PC-3 (cell line): ENCODE results near the gene RNU5D-1. TPM values are rescaled to one million over a fixed set of nuclear protein-coding genes. Genes with fewer than 3 reads are reported as not detected.
A peak's percentile ranks its signal among the peaks of the same experiment; 100 is the strongest.

Source experiments
- ATAC-seq: fragments of 200-7000 bp; cut with Tn5 transposase; 2 replicates; pipeline ENCODE4 v1.9.1; 2020; ENCODE audit warnings: mild to moderate bottlenecking, moderate library complexity
- BruUV-seq: library from RNA; stranded (reverse); fragments of 400-500 nt; replicated peaks from 2 replicates; lab custom pipeline; 2021; lab: Mats Ljungman, UMichigan
- CTCF ChIA-PET: fragments of 300-600 bp; sonication (Branson Sonifier 250); formaldehyde crosslinking; loops from one replicate; lab custom pipeline; 2022; ENCODE audit warnings: antibody characterized with exemption; lab: Charles Lee
- POLR2A ChIA-PET: fragments of 300-600 bp; sonication (Branson Sonifier 250); formaldehyde crosslinking; loops from one replicate; lab custom pipeline; 2022; ENCODE audit warnings: antibody characterized with exemption; ENCODE audit not compliant: unreplicated experiment; lab: Charles Lee
- DNase-seq: peaks from one replicate; pipeline ENCODE4 v3.0.0-alpha.2; 2015
- H2AFZ ChIP-seq: fragments of 300-600 bp; sonication (generic); 2 replicates; pipeline ENCODE4 v1.6.0; 2016; ENCODE audit warnings: antibody characterized with exemption, low read length
- H3F3A ChIP-seq: fragments of 300-600 bp; sonication (generic); one replicate; pipeline ENCODE4 v1.6.0; 2017; ENCODE audit warnings: antibody characterized with exemption, low read length, control low read depth, mild to moderate bottlenecking; ENCODE audit not compliant: unreplicated experiment
- H3K27ac ChIP-seq: fragments of 300-600 bp; sonication (generic); 2 replicates; pipeline ENCODE4 v1.5.1; 2016; ENCODE audit warnings: mild to moderate bottlenecking, low read length
- H3K27me3 ChIP-seq: fragments of 300-600 bp; sonication (generic); 2 replicates; pipeline ENCODE4 v1.6.1; 2016; ENCODE audit warnings: low read length, mixed read lengths
- H3K36me3 ChIP-seq: fragments of 300-600 bp; sonication (generic); 2 replicates; pipeline ENCODE4 v1.6.1; 2016; ENCODE audit warnings: low read depth, mixed run types, low read length, mixed read lengths
- H3K4me1 ChIP-seq: fragments of 300-600 bp; sonication (generic); 2 replicates; pipeline ENCODE4 v1.5.1; 2016; ENCODE audit warnings: low read length; ENCODE audit not compliant: insufficient read depth
- H3K4me2 ChIP-seq: fragments of 300-600 bp; sonication (generic); 2 replicates; pipeline ENCODE4 v1.6.0; 2016; ENCODE audit warnings: low read length
- H3K4me3 ChIP-seq: fragments of 300-600 bp; sonication (generic); 2 replicates; pipeline ENCODE4 v1.5.1; 2016; ENCODE audit warnings: mild to moderate bottlenecking, low read length, mixed read lengths
- H3K79me2 ChIP-seq: fragments of 300-600 bp; sonication (generic); 2 replicates; pipeline ENCODE4 v1.6.1; 2017; ENCODE audit warnings: low read length, mixed read lengths
- H3K9ac ChIP-seq: fragments of 300-600 bp; sonication (generic); 2 replicates; pipeline ENCODE4 v1.6.0; 2016; ENCODE audit warnings: mild to moderate bottlenecking, low read length
- H3K9me2 ChIP-seq: fragments of 300-600 bp; sonication (generic); replicated peaks from 2 replicates; pipeline ENCODE4 v1.6.1; 2016; ENCODE audit warnings: mixed run types, low read length, mixed read lengths
- H3K9me3 ChIP-seq: fragments of 300-600 bp; sonication (generic); 2 replicates; pipeline ENCODE4 v1.6.1; 2016; ENCODE audit warnings: low read length, mixed read lengths
- H4K20me1 ChIP-seq: fragments of 300-600 bp; sonication (generic); 2 replicates; pipeline ENCODE4 v1.6.1; 2016; ENCODE audit warnings: low read length, mixed read lengths
- EZH2 ChIP-seq: fragments of 300-600 bp; sonication (generic); IDR thresholded peaks from one replicate; pipeline ENCODE4 v1.6.1; 2017; ENCODE audit warnings: antibody characterized with exemption, mild to moderate bottlenecking, low read length; ENCODE audit not compliant: unreplicated experiment
- EZH2phosphoT487 ChIP-seq: fragments of 300-600 bp; sonication (generic); IDR thresholded peaks from 2 replicates; pipeline ENCODE4 v1.6.1; 2018; ENCODE audit warnings: mild to moderate bottlenecking, antibody characterized with exemption, low read length, borderline replicate concordance
- intact Hi-C: fragments of 100-400 bp; cut with micrococcal nuclease; formaldehyde crosslinking; loops from 2 replicates; pipeline ENCODE4 v1.9.0; 2023
- total RNA-seq: library from RNA; depleted of rRNA; stranded (reverse); fragments of >200 nt; gene quantifications from 2 replicates; pipeline ENCODE4 v1.2.3, GENCODE V29; 2014
- TF ChIP-seq, protein P1 (sequence below): fragments of 300-600 bp; sonication (generic); conservative IDR thresholded peaks from 2 replicates; pipeline ENCODE4 v1.5.1; 2017; ENCODE audit warnings: antibody characterized with exemption, low read depth, mild to moderate bottlenecking, low read length

RNU5D-1 gene
- total RNA-seq, 1 experiment from 2014 or later, result not detected

GRCh38 chr1:44777547-44777946 is 46.6 kb upstream of the RNU5D-1 start:
- H3F3A ChIP-seq, result peaks cover 11% of the 10 kb centered on the region
- H3K27me3 ChIP-seq, result no peaks in the 10 kb centered on the region
- H3K4me1 ChIP-seq, result peaks cover 15% of the 10 kb centered on the region
- no TSS peak for BruUV-seq
- DNase-seq (no peak), ATAC-seq (no peak)
- H3K9ac ChIP-seq, result peak overlapping the region; percentile 98; the same call in 1 of the 2 replicates
- H2AFZ ChIP-seq, result no peak overlapping the region
- H3K27ac ChIP-seq, result no peak overlapping the region
- no peaks in the 10 kb centered on the region for H3K9me3 ChIP-seq
- intact Hi-C loops, result no loop called here
- ChIA-PET POLR2A (interaction anchor here (0.5 kb wide), 2 partner anchors 23 to 52 kb away, joined by 3 to 4 read pairs; partner anchors contain the start of gene PLK3), CTCF (no interaction called here)
- TF ChIP-seq EZH2phosphoT487 (no peak), EZH2 (no peak)
- TF ChIP-seq, protein P1, sequence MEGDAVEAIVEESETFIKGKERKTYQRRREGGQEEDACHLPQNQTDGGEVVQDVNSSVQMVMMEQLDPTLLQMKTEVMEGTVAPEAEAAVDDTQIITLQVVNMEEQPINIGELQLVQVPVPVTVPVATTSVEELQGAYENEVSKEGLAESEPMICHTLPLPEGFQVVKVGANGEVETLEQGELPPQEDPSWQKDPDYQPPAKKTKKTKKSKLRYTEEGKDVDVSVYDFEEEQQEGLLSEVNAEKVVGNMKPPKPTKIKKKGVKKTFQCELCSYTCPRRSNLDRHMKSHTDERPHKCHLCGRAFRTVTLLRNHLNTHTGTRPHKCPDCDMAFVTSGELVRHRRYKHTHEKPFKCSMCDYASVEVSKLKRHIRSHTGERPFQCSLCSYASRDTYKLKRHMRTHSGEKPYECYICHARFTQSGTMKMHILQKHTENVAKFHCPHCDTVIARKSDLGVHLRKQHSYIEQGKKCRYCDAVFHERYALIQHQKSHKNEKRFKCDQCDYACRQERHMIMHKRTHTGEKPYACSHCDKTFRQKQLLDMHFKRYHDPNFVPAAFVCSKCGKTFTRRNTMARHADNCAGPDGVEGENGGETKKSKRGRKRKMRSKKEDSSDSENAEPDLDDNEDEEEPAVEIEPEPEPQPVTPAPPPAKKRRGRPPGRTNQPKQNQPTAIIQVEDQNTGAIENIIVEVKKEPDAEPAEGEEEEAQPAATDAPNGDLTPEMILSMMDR, result no peak
- H4K20me1 ChIP-seq, result peaks cover 40% of the 10 kb centered on the region
- peak overlapping the region; percentile 91 for H3K4me2 ChIP-seq
- peaks cover 55% of the 10 kb centered on the region for H3K36me3 ChIP-seq
- no peaks in the 10 kb centered on the region for H3K9me2 ChIP-seq
- H3K79me2 ChIP-seq, result peaks cover 46% of the 10 kb centered on the region
- H3K4me3 ChIP-seq, result peak overlapping the region; percentile 89

DNA sequence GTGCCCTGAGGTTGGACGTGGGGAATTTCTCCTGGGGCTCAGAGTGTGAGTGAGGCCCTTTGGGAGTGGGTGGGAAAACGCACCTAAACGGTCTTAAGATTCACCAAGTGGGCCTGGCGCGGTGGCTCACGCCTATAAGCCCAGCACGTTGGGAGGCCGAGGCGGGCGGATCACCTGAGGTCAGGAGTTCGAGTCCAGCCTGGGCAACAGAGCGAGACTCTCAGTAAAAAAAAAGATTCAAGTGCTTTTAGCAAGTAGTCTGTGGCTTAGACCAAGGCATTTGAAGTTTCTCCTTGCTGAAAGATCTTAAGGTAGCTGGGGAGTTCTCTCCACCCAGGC is 45.7 kb upstream of the RNU5D-1 start:
- H4K20me1 ChIP-seq, result peaks cover 40% of the 10 kb centered on the region
- intact Hi-C loops, result no loop called here

More for the DNA sequence above, 45.7 kb upstream of the RNU5D-1 start:
- DNase-seq, result no peak
- Histone ChIP-seq H3K4me2 (peak overlapping the region; percentile 91), H3K9me3 (no peaks in the 10 kb centered on the region), H3K4me1 (peaks cover 15% of the 10 kb centered on the region), H3K4me3 (peak overlapping the region; percentile 89), H3K27ac (peak overlapping the region; percentile 63), H3K36me3 (peaks cover 55% of the 10 kb centered on the region), H3K9ac (peak overlapping the region; percentile 98), H3K79me2 (peaks cover 46% of the 10 kb centered on the region), H3F3A (peaks cover 10% of the 10 kb centered on the region), H2AFZ (no peak overlapping the region), H3K9me2 (no peaks in the 10 kb centered on the region), H3K27me3 (no peaks in the 10 kb centered on the region)
- ATAC-seq, result no peak
- ChIA-PET POLR2A (interaction anchor here (0.5 kb wide), 1 partner anchor 47 kb away, joined by 3 read pairs; no protein-coding TSS in a partner anchor), CTCF (no interaction called here)
- TF ChIP-seq EZH2 (no peak), EZH2phosphoT487 (no peak)
- TF ChIP-seq, protein P1, result no peak
- BruUV-seq, result no TSS peak
